Effector CD4-positive, alpha-beta T cell (primary cell): ENCODE measurements around the gene CYP2W1.
"Not testable (repeated sequence)": the region's sequence is repeated elsewhere in the genome, so short reads cannot be mapped to it uniquely, and the experiment has no call there.

Experiments used
- DNase-seq: peaks from one replicate; pipeline ENCODE4 v3.0.0-alpha.2; 2020

CYP2W1 gene

DNA sequence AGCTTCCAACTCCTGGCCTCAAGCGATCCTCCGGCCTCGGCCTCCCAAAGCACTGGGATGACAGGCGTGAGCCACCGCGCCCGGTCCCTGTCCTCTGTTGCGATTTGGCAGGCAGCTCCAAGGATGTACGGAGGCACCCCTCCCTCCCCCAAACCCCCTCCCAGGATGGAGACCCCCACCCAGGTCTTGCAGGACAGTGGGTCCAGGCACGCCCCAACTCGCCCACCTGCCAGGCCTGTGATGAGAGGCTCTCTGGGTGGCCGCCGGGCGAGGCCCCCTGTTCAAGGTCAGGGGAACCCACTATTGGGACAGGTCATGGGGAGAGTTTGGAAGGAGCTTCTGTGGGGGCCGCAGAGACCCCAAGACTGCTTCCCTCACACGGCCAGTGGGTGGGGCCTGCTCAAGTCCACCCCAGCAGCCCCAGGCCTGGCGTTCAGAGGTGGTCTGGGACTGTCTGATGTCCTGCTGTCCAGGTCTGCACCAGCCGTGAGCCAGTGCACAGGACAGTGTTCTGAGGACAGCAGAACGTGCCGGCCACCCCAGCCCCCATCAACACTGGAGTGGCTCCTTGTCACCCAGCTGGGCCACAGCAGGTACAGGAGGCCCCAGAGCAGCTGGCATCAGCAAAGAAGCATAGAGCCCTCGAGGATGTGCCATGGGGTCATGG is 31.0 kb upstream of the CYP2W1 start:
- no peak for DNase-seq

DNA sequence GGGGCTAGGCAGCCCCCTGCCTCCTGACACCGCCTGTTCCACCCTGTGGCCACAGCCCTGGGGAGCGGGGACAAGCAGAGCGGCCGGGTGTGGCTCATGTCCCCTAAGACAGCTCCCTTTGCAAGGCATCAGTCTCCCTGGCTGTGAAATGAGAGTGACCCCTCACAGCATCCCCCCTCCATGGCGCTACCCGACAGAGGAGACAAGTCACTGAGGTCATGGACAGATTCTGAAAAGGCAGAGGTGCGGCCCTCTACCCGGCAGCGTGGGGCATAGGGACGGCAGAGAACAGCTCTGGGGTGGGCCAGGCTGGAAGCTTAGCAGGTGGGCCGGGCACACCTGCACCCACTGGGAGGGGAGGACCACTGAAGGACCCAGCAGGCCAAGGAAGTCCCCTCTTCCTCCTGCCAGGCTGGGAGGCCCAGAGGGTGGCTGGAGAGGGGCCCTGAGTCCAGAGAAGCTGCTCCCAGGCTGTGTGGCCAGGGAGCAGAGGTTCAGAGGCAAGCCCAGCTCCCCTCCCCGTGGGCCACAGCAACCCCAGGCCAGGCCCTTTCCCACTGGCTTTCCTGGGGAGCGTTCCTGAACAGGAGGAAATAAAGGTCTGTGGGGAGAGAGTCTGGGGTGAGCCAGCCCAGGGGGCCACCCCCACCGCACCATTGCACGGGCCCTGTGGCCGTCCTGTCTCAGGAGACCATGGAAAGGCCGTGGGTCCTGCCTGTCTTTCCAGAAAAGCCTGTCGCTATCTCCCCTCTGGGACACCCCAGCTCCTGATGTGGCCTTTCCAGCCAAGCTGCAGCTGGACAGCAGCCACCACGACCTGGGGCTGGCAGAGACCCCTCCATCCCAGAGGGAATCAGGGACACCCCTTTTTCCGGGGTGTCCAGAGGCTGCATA is 30.2 kb upstream of the CYP2W1 start:
- DNase-seq, result no peak

DNA sequence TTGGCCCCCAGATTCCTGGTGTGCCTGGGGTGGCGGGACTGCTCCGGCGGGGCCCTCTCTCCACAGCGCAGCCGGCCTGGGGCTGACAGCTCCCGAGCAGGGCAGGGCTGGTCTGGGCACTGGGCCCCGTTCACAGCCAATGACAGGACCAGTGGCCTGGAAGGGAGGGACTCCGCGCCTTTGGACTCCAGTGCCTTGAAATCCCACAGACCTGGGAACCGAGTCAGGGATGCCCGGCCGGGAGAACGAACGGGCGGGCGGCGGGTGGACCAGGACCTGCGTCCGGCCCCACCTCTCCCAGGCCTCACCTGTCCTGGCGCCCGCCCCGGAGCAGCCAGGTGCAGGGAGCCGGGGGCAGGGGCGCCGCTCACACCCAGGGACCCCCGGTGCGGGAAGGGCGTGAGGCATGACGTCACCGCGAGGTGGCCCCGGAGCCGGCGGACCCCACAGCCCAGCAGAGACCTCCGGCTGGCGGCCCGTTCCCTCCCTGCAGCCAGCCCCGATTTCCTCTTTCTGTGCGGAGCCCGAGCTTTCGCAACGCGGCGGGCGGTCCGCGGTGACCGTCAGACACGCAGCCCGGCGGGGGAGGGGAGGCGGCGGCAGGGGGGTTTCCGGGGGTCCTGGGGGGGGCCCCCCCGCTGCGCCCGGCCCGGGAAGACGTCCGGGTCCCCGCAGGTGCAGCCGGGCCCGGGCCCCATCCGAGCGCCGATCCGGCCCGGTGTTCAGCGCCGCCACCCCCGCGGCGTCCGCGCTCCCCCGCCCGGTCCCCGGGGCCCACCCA is 29.2 kb upstream of the CYP2W1 start:
- no peak for DNase-seq

DNA sequence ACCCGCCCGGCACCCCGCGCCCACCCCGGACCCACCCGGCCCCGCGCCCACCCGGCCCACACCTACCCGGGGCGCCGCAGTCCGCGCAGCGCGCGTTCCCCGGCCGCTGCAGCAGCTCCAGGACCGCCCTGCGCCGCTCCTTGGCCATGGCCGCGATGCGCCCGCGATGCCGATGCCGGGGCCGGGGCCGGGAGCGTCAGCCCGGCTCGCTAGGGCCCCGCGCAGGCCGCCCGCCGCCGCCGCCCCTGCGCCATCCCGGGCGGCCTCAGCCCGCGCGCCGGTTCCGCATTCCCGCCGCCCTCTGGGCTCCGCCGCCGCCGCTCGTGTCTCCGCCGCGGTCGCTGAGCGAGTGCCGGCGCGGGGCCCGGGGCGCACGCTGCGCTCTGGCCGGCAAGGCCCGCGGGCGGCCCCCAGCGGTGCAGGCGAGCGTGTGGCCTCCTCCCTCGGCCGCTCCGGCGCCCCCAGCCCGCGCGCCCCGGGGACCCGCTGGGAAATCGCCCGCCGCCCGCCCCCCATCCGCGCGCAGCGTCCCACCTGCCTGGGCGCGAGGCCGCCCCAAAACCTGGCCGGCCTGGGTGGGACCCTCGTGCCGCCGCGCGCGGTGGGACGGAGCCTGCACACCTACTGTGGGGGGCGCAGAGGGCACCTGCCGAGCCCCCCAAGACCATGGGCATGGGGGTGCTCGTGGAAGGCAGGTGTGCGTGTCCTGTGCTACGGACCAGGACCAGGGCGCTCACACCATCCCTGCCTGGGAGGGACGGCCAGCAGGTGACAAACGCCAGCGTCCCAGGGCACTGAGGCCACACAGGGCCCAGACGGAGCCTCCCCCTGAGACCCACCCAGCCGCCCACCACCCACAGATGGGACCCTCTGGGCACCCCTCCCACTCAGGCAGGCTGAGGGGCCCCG is 28.4 kb upstream of the CYP2W1 start, which contains the start of gene ADAP1:
Gene ADAP1, minus strand, starts transcription at position 351 of the 909 bp plus-strand sequence. Its CDS starts 203 bp downstream, at position 148.
- DNase-seq, result no peak

DNA sequence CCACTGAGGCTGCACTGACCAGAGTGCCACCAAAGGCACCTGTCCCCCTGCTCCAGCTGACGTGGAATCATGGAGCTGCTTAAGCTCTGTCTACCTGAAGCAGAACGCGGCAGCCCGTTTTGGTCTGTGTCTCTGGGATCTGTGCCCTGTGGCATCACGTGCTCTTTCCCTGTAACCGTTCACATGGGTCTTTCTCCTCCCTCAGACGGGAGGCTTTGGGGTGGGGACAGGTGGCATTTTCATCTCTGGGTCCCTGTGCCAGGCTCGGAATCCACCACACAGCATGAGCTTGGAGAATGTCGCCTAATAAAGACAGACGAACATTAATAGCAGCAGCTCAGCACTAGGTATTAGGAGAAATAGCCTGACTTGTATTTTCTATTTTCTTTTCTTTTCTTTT is 26.9 kb upstream of the CYP2W1 start:
- DNase-seq, result no peak

DNA sequence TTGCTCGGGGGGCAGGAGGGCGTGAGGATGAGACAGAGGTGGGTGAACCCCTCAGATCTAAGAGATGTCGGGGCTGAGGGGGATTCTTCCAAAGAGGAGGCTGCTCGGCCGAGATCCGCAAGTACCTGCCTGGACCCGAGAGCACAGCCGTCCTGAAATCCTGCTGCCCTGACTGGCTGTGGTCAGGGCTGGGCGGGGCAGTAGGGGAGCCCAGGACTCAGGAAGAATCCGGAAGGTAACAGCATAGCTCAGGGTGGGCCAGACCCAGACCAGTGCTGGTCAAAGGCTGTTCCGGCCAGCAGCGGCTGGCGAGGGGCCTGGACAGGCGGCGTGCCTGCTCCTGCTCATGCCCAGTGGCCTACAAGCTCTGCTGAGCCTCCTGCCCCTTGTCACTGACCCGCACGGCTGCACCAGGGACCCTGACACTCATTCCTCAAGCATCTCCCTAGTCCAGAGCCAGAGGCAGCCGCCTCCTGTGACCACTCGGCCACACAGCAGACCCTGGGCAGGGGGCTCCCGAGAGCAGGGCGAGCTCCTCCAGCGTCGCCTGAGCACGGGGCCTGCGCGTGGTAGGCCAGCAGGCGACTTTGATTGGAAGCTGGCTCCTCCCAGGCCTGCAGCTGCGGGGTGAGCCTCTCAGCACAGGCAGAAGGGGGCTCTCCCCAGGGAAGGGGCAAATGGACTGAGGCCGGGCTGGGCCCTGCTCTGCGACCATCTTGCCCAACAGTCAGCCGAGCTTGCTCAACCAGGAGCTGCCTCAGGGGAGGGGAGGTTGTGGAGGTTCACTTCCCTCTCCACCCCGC is 25.4 kb upstream of the CYP2W1 start:
- DNase-seq, result no peak

DNA sequence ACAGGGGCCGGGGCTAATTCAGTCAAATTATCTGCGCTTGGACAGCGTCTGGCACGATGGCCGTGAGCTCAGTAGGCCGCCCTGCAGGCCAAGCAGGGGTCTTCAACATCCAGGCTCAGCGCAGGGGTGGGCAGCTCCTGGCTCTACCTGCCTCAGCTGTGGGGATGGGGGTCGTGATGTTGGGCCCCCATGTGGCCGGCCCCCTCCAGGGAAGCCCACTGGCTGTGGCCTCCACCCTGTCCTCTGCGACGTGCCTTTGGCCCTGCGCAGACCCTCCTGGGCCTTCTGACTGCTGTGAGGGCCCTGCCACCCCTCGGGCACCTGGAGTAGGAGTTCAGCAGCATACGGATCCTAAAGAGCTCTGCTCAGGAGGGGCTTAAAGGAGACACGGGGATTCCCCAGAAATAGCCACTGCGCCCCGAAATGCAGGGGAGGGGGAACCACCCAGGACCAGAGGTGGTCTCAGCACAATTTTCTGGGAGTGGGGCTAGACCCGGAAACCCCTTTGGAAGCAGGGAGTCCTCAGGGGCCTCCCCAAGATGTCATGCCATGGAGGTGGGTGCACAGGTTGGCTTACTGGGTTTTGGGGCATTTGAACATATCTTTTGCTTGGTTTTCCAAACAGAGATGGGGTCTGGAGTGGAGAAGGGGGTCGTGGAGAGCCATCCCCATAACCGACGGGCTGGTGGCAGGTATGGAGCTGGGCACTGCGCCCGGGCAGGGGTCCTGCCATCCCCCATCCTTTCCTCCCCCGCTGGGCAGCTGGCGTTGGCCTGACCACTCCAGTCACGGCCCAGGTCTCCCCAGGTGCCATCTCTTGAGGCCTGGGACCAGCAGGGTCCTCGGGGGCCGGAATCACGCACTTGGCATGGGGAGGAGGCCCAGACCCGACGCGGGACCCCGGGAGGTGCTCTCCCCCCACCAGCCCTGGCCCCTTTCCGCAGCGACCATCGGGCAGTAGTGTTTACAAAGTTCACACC is 24.5 kb upstream of the CYP2W1 start:
- DNase-seq, result no peak

DNA sequence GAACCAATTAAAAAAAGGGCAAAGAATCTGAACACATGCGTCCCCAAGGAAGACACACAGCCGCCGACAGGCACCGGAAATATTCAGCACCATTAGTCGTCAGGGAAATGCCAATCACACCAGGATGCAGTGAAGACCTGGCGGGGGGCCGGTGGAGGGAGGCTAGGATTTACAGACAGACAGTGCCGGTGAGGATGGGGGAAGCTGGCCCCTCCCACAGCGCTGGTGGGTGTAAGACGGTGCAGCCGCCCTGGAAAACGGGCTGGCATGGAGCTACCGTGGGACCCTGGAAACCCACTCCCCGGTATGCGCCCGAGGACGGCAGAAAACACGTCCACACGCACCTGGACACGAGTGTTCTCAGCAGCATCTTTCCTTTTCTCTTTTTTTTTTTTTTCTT is 23.7 kb upstream of the CYP2W1 start:
- DNase-seq, result no peak

DNA sequence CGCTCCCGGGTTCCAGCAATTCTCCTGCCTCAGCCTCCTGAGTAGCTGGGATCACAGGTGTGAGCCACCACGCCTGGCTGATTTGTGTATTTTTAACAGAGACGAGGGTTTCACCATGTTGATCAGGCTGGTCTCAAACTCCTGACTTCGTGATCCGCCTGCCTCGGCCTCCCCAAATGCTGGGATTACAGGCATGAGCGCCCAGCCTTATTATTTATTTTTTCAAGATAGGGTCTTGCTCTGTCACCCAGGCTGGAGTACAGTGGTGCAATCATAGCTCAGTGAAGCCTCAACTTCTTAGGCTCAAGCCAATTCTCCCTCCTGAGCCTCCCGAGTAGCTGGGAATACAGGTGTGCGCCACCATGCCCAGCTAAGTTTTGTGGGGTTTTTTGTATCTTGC is 23.2 kb upstream of the CYP2W1 start:
- not testable (repeated sequence) for DNase-seq

DNA sequence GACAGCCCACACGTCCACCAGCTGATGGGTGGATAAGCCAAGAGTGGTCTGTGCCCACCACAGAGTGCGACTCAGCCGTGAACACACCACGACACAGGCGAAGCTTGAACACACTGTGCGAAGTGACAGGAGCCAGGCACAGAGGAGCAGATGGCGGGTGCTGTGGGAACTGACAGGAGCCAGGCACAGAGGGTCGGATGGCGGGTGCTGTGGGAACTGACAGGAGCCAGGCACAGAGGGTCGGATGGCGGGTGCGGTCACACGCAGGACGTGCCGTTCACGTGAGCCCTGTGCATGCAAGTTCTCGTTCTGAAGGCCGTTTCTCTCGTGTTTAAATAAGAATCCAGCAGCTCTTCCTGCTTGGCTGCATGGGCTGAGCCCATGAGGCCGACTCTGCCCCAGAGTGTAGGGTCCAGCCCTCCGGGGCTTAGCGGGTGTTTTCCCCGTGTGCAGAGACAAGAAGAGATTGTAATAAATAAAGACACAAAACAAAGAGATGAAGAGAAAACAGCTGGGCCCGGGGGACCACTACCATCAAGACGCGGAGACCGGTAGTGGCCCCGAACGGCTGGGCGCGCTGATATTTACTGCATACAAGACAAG is 22.6 kb upstream of the CYP2W1 start:
- no peak for DNase-seq

DNA sequence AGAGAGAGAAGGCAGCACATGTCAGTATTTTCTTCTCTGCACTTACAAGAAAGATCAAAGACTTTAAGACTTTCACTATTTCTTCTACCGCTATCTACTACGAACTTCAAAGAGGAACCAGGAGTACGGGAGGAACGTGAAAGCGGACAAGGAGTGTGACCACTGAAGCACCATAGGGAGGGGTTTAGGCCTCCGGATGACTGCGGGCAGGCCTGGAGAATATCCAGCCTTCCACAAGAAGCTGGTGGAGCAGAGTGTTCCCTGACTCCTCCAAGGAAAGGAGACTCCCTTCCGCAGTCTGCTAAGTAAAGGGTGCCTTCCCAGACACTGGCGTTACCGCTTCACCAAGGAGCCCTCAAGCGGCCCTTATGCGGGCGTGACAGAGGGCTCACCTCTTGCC is 22.0 kb upstream of the CYP2W1 start:
- not testable (repeated sequence) for DNase-seq

DNA sequence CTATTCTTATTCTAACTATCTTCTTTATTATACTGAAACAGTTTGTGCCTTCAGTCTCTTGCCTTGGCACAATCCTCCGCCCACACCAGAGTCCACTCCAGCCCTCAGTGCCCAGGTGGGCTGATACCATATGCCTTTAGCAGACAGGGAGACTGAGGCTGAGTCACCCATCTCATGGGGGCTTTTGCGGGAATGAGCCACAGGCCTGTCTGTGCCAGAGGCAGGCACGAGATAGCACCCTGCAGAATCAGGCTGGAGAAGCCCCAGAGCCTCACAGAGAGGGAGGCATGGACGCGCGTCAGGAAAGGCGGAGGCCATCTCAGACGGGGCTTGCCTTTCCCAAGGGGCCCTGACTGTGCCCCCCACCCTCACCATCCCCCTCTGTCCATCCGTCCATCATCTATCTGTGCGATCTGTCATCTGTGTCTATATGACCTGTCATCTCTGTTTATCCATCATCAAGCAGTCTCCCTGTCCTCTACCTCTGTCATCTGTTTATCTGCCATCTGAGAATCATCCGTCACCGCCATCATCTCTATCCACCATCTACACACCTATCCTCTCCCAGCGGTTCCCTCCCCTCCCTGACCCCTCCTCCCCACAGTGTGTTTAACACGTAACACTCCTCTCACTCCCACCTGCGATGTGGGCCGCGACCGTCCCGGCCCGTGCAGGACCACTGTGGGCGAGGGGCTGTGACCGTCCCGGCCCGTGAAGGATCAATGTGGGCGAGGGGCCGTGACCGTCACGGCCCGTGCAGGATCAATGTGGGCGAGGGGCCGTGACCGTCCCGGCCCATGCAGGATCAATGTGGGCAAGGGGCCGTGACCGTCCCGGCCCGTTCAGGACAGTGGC is 21.2 kb upstream of the CYP2W1 start:
- no peak for DNase-seq

DNA sequence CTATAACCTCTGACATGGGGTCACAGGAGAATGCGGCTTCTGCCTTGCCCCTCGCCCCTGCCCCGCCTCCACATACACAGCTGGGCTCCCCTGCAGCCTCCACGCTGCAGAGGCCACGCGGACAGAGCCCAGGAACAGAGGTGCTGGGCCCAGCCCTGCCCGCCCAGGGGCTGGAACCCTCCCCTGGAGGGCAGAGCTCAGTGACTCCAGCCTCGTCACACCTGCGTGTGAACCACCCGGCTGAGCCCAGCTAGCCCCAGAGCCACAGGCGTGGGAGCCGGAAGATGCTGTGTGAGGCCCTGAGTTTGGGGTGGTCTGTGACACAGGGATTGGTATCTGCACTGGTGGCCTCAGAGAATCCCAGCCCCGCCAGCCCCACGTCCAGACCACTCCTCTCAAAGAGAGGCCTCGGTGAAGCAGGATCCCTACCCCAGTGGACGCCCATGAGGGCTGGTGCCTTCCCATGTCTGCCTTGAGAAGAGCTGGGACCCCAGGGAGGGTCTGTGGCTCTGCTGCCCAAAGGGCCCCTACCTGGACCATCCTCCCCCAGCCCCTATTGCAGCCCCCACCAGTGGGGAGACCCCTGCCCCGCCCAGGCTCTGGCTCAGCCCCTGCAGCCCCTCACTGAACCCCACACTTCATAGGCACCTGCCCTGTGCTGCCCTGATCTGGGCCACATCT is 20.4 kb upstream of the CYP2W1 start:
- DNase-seq, result no peak

DNA sequence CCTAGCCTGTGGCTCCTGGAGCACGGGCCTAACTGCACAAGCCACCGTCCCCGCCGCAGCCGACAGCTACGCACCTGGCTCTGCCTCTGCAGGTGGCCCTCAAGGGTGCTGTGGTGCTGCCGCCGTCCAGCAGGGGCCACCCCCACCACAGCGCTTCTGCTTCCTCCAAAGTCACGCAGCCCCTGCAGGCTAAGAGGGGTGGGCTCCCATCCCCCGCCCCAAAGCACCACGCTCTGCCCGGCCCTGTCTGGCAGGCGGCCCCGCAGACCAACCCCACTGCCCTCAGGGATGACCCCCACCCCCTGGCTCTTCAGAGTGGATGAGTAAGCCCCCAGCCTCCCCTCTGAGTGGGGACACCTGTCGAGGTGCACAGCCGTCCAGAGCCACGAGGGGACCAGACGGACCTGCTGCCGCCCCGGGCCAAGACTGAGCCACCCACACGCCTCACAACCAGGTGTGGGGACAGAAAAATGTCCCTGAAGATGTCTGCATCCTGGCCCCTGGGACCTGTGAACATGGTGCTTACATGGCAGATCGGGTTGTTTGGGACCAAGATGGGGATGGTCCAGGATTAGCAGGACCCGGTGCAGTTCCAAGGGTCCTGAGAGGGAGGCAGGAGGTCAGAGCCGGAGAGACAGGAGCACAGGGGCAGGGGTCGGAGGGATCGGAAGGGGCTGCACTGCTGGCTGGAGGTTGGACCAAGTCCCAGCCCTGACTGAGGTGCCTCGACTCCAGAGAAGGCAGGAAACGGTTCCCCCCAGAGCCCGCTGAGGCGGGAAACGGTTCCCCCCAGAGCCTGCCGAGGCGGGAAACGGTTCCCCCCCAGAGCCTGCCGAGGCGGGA is 19.5 kb upstream of the CYP2W1 start:
- no peak for DNase-seq

DNA sequence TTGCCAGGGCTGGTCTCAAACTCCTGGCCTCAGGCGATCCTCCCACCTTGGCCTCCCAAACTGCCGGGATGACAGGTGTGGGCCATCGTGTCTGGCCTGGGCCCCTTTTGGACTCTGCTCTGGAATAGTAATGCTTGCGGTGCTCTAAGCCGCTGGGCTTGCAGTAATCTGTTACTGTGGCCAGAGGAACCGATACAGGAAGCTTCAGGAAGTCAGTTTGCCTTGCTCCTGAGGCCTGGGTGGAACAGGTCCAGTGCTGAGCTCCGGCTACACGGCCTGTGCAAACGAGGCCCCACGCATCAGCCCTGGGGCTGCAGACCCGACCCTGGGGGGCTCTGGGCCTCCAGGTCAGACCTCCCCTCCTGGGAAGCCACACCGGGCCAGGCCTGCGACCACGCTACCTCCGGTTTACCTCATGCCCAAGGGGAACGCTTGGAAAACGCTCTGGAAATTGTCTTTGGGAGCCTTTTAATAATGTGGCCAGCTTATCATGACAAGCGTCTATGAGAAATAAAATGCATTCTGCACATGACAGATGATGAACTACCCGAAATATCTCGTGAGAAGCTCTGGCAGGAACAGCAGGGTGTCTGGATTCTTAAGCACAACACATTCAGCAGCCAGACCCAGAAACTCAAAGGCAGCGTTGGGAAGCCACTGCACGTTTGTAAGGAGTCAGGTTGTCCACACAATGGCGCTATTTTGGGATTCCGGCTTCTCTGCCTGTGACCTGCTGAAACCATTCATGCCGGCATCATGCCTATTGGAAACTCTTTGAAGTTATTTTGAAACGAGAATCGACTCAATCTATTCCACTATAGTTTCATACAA is 18.4 kb upstream of the CYP2W1 start:
- no peak for DNase-seq
